ENCODE measurements around the gene RAB1B. TPM values are rescaled to one million over a fixed set of nuclear protein-coding genes. Genes with fewer than 3 reads are reported as not detected.
A peak's percentile ranks its signal among the peaks of the same experiment; 100 is the strongest.

The RAB1B gene
- total RNA-seq, 1 donor from 2014 or later = 152 TPM

DNA sequence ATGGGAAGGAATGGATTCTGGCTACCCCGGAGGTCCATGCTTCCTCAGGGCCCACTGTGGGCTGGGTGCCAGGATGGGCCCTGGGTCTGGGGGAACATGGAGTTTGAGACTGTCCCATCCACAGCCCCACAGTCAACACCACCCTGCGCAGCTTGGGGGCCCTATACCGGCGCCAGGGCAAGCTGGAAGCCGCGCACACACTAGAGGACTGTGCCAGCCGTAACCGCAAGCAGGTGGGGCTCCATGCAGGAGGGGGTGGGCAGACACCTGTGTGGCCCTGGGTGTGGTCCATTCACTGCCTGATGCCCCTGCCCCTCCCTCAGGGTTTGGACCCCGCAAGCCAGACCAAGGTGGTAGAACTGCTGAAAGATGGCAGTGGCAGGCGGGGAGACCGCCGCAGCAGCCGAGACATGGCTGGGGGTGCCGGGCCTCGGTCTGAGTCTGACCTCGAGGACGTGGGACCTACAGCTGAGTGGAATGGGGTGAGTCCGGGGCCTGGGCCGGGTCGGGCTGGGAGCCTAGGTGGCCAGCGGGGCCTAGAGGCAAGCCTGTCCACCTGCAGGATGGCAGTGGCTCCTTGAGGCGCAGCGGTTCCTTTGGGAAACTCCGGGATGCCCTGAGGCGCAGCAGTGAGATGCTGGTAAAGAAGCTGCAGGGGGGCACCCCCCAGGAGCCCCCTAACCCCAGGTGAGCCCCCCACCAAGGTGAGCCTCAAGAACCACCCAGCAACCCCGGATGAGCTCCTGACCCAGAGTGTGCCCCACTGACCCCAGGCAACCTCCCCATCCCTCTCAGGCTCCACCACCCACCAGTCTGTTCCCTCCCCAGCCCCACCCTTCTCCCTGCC is 2.7 kb upstream of the RAB1B start:
- TF ChIP-seq, protein P1, sequence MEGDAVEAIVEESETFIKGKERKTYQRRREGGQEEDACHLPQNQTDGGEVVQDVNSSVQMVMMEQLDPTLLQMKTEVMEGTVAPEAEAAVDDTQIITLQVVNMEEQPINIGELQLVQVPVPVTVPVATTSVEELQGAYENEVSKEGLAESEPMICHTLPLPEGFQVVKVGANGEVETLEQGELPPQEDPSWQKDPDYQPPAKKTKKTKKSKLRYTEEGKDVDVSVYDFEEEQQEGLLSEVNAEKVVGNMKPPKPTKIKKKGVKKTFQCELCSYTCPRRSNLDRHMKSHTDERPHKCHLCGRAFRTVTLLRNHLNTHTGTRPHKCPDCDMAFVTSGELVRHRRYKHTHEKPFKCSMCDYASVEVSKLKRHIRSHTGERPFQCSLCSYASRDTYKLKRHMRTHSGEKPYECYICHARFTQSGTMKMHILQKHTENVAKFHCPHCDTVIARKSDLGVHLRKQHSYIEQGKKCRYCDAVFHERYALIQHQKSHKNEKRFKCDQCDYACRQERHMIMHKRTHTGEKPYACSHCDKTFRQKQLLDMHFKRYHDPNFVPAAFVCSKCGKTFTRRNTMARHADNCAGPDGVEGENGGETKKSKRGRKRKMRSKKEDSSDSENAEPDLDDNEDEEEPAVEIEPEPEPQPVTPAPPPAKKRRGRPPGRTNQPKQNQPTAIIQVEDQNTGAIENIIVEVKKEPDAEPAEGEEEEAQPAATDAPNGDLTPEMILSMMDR (conservative IDR thresholded peaks at IDR 0.05; ENCODE audit: low read depth, low read length) = no peak
- DNase-seq (ENCODE audit: low read depth) = no peak

DNA sequence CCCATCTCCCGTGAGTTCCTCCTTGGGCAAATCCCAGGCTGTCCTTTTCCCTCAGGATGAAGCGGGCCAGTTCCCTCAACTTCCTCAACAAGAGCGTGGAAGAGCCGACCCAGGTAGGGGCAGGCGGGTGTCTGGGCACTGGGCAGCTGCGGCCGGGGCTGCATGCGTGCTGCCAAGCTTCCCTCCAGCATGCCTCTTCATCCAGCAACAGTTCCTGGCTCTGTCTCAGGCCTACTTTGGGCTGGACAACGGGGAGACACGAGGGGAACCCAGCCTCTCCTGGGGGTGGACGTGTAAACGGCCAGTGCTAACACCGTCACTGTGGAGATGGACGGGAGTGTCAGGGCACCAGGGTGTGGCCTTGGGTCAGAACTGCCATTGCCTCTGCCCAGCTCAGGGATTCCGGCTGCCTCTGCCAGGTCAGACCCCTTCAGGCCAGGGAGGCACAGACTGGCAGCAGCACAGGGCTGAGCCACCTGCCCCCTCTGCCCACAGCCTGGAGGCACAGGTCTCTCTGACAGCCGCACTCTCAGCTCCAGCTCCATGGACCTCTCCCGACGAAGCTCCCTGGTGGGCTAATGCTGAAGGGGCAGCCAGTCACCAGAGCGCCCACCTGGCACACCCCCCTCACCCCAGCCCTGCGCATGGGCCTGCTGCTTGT is 1.9 kb upstream of the RAB1B start:
- DNase-seq (ENCODE audit: low read depth) = no peak
- TF ChIP-seq, protein P1 (conservative IDR thresholded peaks at IDR 0.05; ENCODE audit: low read depth, low read length) = no peak
- no peak overlapping the region for H3K4me3 ChIP-seq (ENCODE audit: low read depth, low read length)

More for the DNA sequence above, 2.7 kb upstream of the RAB1B start:
- no peak overlapping the region for H3K4me3 ChIP-seq (ENCODE audit: low read depth, low read length)

DNA sequence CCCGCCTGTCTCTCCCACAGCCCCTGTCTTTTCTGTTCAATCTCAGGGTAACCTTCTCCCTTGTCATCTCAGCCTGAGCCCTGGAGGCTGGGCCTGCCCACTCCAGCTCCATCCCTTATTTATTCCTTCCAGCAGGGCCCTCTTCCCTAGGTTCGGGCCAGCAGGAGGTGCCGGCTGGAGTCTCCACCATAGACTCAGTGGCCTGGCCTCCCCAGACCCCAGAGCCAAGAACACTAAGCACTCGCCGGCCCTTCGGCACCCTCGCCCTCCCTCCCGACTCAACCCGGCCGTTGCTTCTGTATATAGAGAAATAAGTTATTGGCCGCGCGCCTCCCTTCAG is 1.4 kb upstream of the RAB1B start:
- TF ChIP-seq, protein P1 (conservative IDR thresholded peaks at IDR 0.05; ENCODE audit: low read depth, low read length) = no peak
- no peak for DNase-seq (ENCODE audit: low read depth)
- peak overlapping the region; percentile 63 for H3K4me3 ChIP-seq (ENCODE audit: low read depth, low read length)

DNA sequence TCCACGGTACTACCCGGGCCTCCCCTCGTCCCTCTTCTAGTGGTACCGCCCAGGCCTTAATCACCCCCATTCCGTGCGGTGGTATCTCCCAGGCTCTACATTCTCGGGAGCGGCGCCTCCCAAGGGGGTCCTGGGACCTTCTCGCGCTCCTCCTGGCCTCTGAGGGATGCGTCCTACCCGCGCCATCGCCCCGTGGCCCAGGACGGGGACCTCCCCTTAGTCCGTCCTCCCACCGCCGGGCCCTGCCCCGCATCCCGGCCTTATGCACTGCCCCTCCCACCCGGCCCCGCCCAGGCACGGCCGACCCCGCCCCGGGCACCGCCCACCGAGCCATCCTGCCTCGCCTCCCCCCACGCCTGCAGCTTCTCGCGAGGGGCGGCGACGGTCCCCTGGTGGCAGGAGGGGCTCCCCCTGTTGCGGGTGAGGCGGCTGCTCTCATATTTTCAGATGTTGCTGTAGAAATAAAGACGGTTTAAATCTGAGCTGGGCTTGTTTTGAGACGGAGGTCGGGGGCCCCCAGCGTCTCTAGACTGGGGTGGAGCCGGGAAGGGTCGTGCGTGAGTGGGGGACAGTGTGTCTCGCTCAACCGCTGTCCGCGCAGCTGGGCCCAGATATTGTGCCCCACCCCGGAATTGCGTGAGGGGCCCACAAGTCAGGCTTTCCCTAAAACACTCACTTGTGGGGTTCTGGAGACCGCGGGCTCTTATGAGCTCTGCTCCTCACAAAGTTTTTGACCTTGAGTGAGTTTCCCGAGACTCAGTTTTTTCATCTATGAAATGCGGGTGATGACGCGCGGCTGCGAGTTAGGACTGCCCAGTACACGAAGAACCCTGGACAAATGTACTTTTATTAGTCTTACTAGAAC is 828 bp upstream of the RAB1B start:
- TF ChIP-seq, protein P1 (conservative IDR thresholded peaks at IDR 0.05; ENCODE audit: low read depth, low read length) = no peak
- peak overlapping the region; percentile 63 for H3K4me3 ChIP-seq (ENCODE audit: low read depth, low read length)
- no peak for DNase-seq (ENCODE audit: low read depth)

DNA sequence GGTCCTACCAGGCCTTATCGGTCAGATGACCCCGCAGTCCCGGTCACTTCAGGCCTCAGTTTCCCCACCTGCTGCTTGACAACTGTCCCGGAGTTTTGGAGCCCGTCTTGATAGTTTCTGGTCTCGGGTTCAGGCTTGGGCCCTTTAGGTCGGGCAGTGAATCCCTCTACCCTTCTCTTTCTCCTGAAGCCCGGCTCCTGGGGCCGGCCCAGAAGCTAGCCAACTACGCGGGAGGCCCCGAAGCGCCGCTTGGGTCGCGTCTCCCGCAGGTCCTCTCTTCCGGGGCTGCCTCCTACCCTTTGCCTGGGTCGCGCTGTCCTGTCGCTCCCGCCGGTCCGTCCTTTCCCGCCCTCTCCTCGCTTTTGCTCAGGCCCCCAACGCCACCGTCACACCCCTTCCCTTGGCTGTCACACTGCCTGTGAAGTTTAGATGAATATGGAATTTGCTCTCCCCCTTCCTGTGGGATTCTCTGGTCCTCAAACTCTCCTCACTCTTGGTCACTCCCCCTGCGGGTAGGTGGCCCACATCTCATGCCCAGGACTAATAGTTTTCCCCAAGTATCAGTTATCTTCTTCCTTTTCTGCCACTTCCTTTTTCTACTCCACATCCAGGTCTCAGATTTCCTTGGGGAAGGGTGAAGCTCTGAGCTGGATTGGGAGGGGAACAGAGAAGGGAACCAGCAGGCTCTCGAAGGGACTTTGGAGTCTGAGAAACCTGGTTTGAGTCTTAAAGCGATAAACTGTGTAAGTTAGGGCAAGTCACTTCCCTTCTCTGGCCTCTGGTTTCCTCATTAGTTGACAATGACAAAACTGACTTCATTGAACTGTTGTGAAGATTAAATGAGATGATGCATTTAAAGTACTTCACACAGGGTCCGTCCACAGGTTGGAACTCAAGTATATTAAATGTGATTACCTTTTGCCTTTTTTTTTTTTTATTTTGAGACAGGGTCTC is 790 bp downstream of the RAB1B start:
- TF ChIP-seq, protein P1 (conservative IDR thresholded peaks at IDR 0.05; ENCODE audit: low read depth, low read length) = peak; percentile 36
- no peak for DNase-seq (ENCODE audit: low read depth)
- H3K4me3 ChIP-seq (ENCODE audit: low read depth, low read length) = peak overlapping the region; percentile 100

DNA sequence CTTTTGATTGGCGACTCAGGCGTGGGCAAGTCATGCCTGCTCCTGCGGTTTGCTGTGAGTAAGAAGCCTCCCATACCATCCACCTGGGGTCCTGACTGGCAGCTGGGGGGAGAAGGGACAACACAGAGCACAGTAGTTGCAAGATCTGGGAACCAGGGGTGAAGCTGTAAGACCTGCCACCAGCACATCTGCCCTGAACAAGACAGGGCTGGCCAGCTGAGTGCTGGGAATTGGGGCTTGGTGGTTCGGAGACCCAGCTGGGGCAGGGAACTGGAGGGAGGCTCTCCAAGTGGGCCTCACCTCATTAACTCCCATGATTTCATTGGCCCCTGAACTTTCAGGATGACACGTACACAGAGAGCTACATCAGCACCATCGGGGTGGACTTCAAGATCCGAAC is 3.4 kb downstream of the RAB1B start:
- DNase-seq (ENCODE audit: low read depth) = no peak
- H3K4me3 ChIP-seq (ENCODE audit: low read depth, low read length) = no peak overlapping the region
- TF ChIP-seq, protein P1 (conservative IDR thresholded peaks at IDR 0.05; ENCODE audit: low read depth, low read length) = no peak
